ENCODE data around the gene KLHL29.

KLHL29 gene

DNA sequence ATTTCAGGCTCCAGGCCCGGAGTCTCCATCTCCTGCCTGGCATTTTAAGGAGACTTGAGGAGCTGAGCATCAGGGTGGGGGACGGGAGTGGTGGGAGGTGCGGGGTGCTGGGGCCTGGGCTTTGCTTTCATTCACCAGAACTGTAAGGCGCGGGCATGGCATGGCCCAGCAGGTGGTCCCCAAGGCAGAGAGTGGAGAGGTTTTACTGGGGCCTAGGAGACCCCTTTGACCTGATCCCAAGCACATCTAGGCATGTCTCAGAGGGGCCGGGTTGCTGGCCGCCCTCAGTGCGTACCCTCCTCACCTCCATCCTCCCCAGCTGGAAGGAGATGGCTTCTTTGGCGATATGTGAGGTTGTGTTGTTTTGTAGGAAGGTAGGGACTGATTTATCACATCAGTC is 172.5 kb downstream of the KLHL29 start:
- DNase-seq: no peak

GRCh38 chr2:23559561-23560239 is 174.7 kb downstream of the KLHL29 start:
- no peak for DNase-seq

- DNase-seq: no peak
Observed at GRCh38 chr2:23561088-23561487, 176.1 kb downstream of the KLHL29 start.

GRCh38 chr2:23561544-23561943 is 176.6 kb downstream of the KLHL29 start:
- no peak for DNase-seq

- no peak for DNase-seq
Observed at GRCh38 chr2:23562143-23562542, 177.2 kb downstream of the KLHL29 start.

DNA sequence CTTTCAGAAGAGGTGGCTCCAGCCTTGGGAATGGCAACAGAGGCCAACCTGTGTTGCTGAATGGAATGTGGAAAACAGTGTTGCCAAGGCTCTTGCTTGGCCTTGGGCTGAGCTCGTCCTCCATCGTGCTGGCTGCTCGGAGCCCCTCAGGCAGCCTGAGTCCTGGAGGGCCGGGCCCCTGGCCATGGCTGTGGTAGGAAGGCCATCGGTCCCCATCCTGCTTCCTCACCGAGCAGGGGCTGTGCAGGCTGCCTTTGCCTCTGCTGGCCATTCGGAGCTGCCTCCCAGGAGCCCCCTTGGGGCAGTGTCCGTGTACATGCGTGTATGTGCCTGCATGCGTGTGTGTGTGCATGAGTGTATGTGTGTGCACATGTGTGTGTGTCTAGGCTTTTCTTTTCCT is 178.2 kb downstream of the KLHL29 start:
- no peak for DNase-seq

DNA sequence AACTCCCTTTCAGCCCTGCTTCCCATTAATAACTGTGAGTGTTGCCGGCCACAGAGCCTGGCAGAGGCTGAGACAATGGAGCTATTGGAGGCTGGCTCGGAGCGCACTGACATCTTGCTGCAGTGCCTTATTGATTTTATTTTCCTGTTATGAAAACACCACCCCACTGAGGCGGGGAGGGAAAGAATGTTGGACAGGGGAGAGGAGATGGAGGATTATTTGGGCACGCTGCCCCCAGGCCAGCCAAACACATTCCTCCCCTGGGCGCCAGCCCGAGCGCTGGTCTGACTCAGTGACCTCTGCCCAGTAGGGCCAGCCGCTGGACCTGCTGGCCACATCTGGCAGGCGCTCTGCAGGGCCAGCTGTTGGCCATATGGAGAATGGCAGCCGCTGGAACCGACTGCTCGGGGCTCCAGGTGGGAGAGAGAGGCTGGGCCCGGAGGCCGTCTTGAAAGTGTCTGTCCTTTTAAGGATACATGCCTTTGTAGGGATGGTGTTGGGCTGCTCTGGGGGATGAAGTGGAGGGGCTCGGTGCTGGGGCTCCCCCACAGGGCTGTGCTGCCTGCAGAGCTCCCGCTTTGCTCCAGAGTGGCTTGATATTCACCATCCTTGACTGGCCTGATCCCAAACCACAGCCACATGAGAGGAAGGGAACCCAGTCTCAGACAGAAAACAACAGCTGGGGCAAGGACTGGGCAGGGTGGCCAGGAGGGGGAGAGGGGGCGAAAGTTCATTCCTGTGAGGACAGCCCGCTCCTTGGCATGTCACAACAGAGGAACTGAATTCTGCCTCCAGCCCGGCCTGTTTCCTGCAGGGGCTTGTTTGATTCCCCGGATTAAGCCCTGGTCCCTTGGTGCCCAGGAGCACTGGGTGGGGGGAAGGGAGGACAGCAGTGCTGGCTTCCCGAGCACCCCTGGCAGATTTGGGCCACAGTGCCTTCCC is 179.0 kb downstream of the KLHL29 start:
- peak in 1 of 2 experiments; percentile 28 for DNase-seq

DNA sequence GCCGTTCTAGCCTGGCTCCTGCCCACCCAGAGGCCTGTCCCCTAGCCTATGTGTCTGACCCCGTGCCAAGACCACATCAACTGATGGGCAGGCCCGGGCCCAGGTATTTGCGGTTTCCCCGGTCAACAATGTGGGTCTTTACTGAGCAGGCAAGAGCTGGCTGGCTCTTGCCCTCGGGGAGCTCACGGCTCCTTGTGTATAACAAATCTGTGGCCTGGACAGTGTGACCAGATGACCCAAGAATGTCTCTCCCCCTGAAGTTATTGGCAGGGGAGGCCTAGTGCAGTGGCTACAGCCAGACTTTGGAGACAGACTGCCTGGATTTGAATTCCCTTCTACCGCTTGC is 179.6 kb downstream of the KLHL29 start:
- no peak for DNase-seq

DNA sequence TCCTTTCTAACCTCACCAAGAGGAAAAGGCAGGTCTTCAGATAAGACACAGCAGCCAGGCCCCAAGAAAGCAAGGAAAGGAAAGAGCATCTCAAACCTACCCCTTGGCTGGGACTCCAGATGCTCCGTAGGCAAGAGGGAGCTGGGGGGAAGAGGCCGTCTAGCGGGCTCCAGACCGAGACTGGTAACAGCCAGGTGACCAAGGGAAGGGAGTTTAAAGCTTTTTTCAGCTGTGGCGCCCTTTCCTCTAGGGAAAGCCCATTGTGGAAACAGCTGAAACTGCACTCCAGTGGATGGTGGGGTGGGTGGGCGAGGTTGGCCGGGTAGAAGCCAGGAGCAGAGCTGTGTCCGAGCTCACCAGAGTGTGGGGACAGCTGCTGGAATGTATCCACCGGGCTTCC is 180.4 kb downstream of the KLHL29 start:
- DNase-seq: no peak

GRCh38 chr2:23565814-23566213 is 180.8 kb downstream of the KLHL29 start:
- no peak for DNase-seq

DNA sequence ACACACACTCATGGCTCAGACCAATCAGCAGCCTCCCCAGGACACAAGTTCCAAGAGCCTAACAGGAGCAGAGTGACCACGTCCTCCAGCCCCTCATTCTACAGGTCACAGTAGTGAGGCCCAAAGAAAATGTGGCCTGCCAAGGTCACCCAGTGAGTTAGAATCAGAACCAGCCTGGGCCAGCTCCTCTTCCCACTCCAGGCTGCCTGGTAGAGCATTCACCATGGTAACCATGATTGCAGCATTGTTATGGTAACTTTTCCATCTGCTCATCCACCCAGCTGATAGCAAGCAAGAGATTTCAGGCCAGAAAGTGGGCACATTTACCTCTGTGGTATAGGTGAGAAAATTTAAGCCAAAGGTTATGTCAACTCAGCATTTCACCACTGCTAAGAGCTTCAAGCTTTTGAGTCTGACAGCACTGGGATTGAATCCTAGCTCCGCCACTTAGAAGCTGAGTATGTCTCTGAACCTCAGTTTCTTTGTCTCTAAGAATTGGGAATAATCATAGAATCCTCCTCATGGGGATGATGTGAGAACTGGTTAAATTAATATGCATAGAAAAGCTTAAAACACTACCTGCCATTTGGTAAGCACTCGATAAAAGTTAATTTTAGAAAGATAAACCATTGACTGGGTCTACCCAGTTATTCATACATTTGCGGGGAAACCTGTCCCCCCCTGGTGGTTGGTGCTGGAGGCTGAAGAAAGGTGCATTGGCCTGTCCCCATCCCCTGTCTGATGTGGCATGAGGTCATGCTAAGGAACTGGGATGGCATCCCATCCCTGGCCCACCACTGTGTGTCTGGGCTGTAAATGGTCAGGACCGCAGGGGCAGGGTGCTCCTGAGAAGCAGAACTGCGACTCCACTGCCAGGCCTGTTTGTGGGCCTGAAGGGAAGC is 181.5 kb downstream of the KLHL29 start:
- DNase-seq: peak in 1 of 2 experiments; percentile 51

DNA sequence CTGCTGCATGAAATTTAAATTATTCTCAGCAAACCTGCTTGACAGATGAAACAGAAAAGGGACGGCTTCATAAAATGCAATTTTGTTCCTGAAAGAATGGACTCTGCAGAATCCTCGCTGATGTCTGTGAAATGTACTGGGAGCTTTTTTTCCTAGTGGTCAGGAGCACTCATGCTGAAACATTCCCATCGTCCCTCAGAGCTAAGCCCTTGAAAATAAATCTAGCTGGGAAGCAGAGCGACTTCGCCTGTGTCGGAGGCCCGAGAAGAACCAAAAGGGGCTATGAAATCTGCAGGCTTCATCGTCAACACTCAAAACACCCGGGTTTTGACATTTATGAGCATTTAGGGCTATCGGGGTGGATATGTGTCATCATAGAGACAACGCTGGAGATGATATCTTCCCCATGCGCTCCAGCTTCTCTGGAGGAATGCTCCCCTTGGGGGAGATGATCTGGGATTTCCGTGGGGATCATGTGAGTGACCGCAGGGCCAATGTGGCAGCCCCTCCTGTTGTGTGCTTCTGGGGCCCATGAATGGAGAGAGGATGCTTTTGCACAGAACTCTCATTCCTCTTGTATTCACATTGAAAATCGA is 182.3 kb downstream of the KLHL29 start:
- no peak for DNase-seq

GRCh38 chr2:23568211-23568610 is 183.2 kb downstream of the KLHL29 start:
- DNase-seq: no peak

DNA sequence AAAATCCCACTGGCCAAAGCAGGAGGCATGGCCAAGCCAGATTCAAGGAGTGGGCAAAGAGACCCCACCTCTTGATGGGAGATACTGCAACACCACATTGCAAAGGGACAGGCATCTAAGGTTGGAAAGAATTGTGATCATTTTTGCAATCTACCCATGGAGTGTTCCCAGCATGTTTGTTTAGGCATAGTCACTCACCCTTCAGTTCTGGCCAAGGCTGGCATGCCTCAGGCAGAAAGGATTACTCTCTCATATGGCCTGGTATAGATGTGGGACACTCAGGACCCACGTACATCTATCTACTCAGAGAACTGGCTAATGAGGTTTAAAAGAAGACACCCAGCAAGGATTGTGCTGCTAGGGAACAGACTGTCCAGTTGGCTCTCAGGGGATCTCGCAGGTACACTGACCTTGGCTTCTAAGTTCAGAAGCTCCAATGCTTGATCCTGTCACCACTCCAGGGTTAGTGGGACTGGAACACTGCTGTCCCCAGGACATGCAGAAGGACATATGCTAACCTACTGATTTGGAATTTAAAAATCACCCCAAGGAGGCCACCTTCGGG is 183.7 kb downstream of the KLHL29 start:
- no peak for DNase-seq

DNA sequence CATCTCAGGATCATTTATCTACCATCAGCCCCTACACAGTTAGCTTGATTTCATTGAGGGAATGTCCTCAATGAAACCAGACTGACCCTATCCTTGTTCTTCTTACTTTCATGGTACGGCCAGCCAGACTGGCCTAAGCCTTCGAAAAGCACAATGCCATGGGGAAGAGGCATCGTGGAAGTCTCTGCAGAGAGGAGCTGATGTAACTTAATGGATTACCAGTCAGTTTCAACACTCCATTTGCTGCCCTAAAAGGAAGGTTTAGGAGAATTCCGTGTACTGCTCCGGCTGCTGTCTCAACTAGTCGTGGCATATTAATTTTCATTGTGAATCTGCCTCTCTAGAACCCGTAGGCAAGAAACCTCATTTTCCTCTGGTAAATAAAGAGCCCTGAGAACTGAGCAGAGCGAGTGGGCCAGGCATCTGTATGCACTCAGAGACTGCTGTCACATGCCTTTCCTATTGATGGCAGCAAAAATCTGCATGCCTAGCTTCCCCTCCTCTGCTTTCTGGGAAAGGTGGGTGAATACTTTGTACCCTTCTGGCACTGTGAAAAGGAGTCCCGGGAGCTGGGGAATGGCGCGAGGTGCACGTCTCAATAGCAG is 184.9 kb downstream of the KLHL29 start:
- DNase-seq: no peak

GRCh38 chr2:23571085-23571484 is 186.1 kb downstream of the KLHL29 start:
- DNase-seq: no peak

- no peak for DNase-seq
Observed at GRCh38 chr2:23571527-23572282, 186.7 kb downstream of the KLHL29 start.

- no peak for DNase-seq
Observed at GRCh38 chr2:23574919-23575654, 190.1 kb downstream of the KLHL29 start.

DNA sequence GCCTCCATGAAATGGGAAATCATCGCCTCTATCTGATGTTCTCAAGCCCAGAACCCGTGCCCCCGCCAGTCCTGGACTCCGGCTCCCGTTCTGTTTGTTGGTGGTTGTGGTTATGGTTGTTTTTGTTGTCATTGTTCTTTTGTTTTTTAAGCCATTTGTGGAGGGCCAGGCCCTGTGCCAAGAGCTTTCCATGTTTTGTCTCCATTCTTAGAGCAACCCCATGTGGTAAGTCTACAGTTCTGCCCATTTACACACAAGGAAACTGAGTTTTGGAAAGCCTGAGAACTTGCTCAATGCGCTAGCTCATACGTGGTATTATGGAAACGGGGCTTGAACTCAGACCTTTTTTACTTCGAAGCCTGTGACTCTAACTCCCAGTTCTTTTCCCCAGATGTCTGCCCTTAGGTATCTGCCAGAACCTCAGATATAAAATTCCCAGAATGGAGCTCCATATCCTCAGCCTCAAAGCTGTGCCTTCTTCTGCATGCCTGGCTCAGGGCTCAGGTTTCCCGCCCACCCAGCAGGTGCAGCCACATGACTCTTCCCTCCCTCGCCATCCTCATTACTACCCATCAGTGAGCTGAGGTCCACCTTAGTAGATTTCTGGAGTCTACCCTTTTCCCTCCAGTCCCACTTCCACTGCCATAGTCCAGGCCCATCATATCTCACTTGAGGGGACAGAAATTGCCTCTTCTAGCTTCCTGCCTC is 194.1 kb downstream of the KLHL29 start:
- DNase-seq: no peak

DNA sequence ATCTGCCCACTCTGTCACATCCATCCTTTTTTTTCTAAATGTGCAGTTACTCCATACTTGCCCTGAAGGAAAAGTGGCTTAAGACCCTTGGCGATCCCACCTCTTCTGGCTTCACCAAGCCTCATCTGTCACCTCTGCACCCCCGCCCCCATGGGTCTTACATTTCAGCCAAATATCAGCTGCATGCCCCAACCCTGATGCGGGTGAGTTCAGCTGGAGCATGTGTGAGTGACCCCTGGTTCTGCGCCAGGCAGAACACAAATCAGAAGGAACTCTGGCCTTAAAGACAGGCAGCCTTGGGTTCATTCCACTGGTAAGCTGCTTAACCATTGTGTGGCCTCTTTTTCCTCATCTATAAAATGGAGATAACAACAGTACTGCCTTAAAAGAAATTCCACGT is 194.7 kb downstream of the KLHL29 start:
- no peak for DNase-seq

Data from NCI-H524 (cell line).